Keratinocyte (primary cell): Measurements from ENCODE around the gene LIN7B. TPM values are rescaled to one million over a fixed set of nuclear protein-coding genes. Genes with fewer than 3 reads are reported as not detected.
"Not testable (repeated sequence)": the region's sequence is repeated elsewhere in the genome, so short reads cannot be mapped to it uniquely, and the experiment has no call there.

Source experiments
- DNase-seq: peaks from one replicate; pipeline ENCODE4 v3.0.0-alpha.2; 2011; ENCODE audit warnings: low read depth, missing footprints, low spot score
- FAIRE-seq: peaks from 2 replicates; lab custom pipeline; 2011; peaks lifted over from hg19 to GRCh38; lab: Jason Lieb, UNC
- H2AFZ ChIP-seq: 2 replicates; pipeline ENCODE4 v1.6.0; 2012; ENCODE audit warnings: low read length, control low read depth, inconsistent platforms; ENCODE audit not compliant: control insufficient read depth
- H3K27ac ChIP-seq: 2 replicates; pipeline ENCODE4 v1.5.1; 2011; ENCODE audit warnings: low read length; ENCODE audit not compliant: control insufficient read depth, insufficient read depth
- H3K27me3 ChIP-seq: 3 replicates; pipeline ENCODE4 v1.6.0; 2011; ENCODE audit warnings: low read length; ENCODE audit not compliant: control insufficient read depth, insufficient read depth; ENCODE audit errors: extremely low read depth
- H3K36me3 ChIP-seq, 2 experiments: 2 replicates in 1 of 2; 3 replicates in 1 of 2; pipeline ENCODE4 v1.5.1; 2011; ENCODE audit warnings: low read length in 2 of 2, mild to moderate bottlenecking in 1 of 2; ENCODE audit not compliant: control insufficient read depth in 2 of 2, insufficient read depth in 2 of 2; ENCODE audit errors: extremely low read depth in 1 of 2
- H3K4me1 ChIP-seq: 3 replicates; pipeline ENCODE4 v1.5.1; 2011; ENCODE audit warnings: low read length; ENCODE audit not compliant: control insufficient read depth, insufficient read depth; ENCODE audit errors: extremely low read depth
- H3K4me2 ChIP-seq: 3 replicates; pipeline ENCODE4 v1.6.0; 2011; ENCODE audit warnings: low read depth, low read length; ENCODE audit not compliant: control insufficient read depth, insufficient read depth; ENCODE audit errors: extremely low read depth
- H3K4me3 ChIP-seq, 3 experiments: fragments of 200-600 bp in 1 of 3; sonication (generic) in 1 of 3; 2 replicates in 2 of 3; 3 replicates in 1 of 3; pipeline ENCODE4 v1.5.1; 2011 to 2016; ENCODE audit warnings: low read length in 3 of 3, mild to moderate bottlenecking in 3 of 3, control low read depth in 2 of 3, inconsistent platforms in 1 of 3, low read depth in 1 of 3, mixed read lengths in 1 of 3, mixed run types in 1 of 3, moderate library complexity in 1 of 3; ENCODE audit not compliant: control insufficient read depth in 2 of 3, insufficient read depth in 2 of 3; ENCODE audit errors: extremely low read depth in 1 of 3
- H3K79me2 ChIP-seq: 2 replicates; pipeline ENCODE4 v1.6.0; 2012; ENCODE audit warnings: low read length; ENCODE audit not compliant: control insufficient read depth, insufficient read depth
- H3K9ac ChIP-seq: 3 replicates; pipeline ENCODE4 v1.6.0; 2011; ENCODE audit warnings: low read length; ENCODE audit not compliant: control insufficient read depth, insufficient read depth; ENCODE audit errors: extremely low read depth
- H3K9me1 ChIP-seq: 3 replicates; pipeline ENCODE4 v1.6.0; 2011; ENCODE audit warnings: low read length; ENCODE audit not compliant: control insufficient read depth, insufficient read depth; ENCODE audit errors: extremely low read depth
- H3K9me3 ChIP-seq: 2 replicates; pipeline ENCODE4 v1.5.1; 2012; ENCODE audit warnings: low read depth, low read length; ENCODE audit not compliant: control insufficient read depth
- H4K20me1 ChIP-seq: 3 replicates; pipeline ENCODE4 v1.6.0; 2011; ENCODE audit warnings: low read length; ENCODE audit not compliant: control insufficient read depth, insufficient read depth; ENCODE audit errors: extremely low read depth
- CTCF ChIP-seq, 3 experiments: IDR thresholded peaks in 1 of 3; conservative IDR thresholded peaks in 1 of 3; optimal IDR thresholded peaks in 1 of 3; 2 replicates in 2 of 3; 3 replicates in 1 of 3; pipeline versions ENCODE3 to v1.5.1; 2011; ENCODE audit warnings: low read length in 3 of 3, mild to moderate bottlenecking in 3 of 3, moderate library complexity in 2 of 3, control low read depth in 1 of 3, inconsistent platforms in 1 of 3; ENCODE audit not compliant: insufficient read depth in 2 of 3; ENCODE audit errors: extremely low read depth in 1 of 3
- EZH2 ChIP-seq: IDR thresholded peaks from one replicate; pipeline ENCODE4 v1.6.1; 2012; ENCODE audit warnings: inconsistent platforms, mild to moderate bottlenecking, low read length, moderate library complexity
- dilution Hi-C: fragments of 300-500 bp; cut with MboI; formaldehyde crosslinking; loops from one replicate; pipeline ENCODE4 v1.7.0; 2020; ENCODE audit warnings: low sequenced_read_pairs; ENCODE audit not compliant: extremely low pct_ligation_motif_present
- polyA plus RNA-seq, 5 experiments: library from polyadenylated mRNA; depleted of rRNA in 3 of 5; stranded (reverse) in 3 of 5; stranded (forward) in 1 of 5; unstranded in 1 of 5; fragments of >200 nt; gene quantifications; 1 replicate in 1 of 5; 2 replicates in 3 of 5; 3 replicates in 1 of 5; pipeline versions ENCODE4 v1.2.1 to v1.2.3, GENCODE V29; 2011 to 2012; ENCODE audit warnings: missing spikeins in 2 of 5, low read depth in 1 of 5, low replicate concordance in 1 of 5

The LIN7B gene
- polyA plus RNA-seq, 1 donor (not counting 4 experiments of a cell fraction or from before 2014, with no cell fraction given): 1.6 TPM

- peak overlapping the region in 2 of 3 experiments; percentile 33 to 61 for H3K4me3 ChIP-seq
- peak overlapping the region; percentile 56 for H3K4me2 ChIP-seq
- DNase-seq: no peak
- no peaks in the 10 kb centered on the region for H3K36me3 ChIP-seq
- peak; percentile 51 for FAIRE-seq
- H3K9me1 ChIP-seq: no peaks in the 10 kb centered on the region
- H3K9me3 ChIP-seq: no peaks in the 10 kb centered on the region
- TF ChIP-seq EZH2 (no peak), CTCF (optimal IDR thresholded peaks at IDR 0.05 in 1 of 3, IDR thresholded peaks at IDR 0.05 in 1 of 3, conservative IDR thresholded peaks at IDR 0.05 in 1 of 3; ENCODE audit: extremely low read depth in 1 of 3, insufficient read depth in 2 of 3, low read length in 3 of 3) (no peak)
- peak overlapping the region; percentile 76 for H2AFZ ChIP-seq
- H3K79me2 ChIP-seq: no peaks in the 10 kb centered on the region
- H3K4me1 ChIP-seq: no peaks in the 10 kb centered on the region
- H3K9ac ChIP-seq: no peak overlapping the region
- H3K27me3 ChIP-seq: no peaks in the 10 kb centered on the region
- no peaks in the 10 kb centered on the region for H4K20me1 ChIP-seq
- H3K27ac ChIP-seq: no peak overlapping the region
- dilution Hi-C loops: no loop called here
Measured at GRCh38 chr19:49142866-49143335, 28.7 kb downstream of the LIN7B start.

GRCh38 chr19:49145573-49146407 lies 31.6 kb downstream of the LIN7B start:
- H4K20me1 ChIP-seq: no peaks in the 10 kb centered on the region
- H3K36me3 ChIP-seq: no peaks in the 10 kb centered on the region
- no peak overlapping the region for H3K4me3 ChIP-seq
- FAIRE-seq (no peak), DNase-seq (no peak)
- no peaks in the 10 kb centered on the region for H3K9me3 ChIP-seq
- H3K79me2 ChIP-seq: no peaks in the 10 kb centered on the region
- H3K4me2 ChIP-seq: peak overlapping the region; percentile 6
- TF ChIP-seq EZH2 (no peak), CTCF (optimal IDR thresholded peaks at IDR 0.05 in 1 of 3, IDR thresholded peaks at IDR 0.05 in 1 of 3, conservative IDR thresholded peaks at IDR 0.05 in 1 of 3; ENCODE audit: extremely low read depth in 1 of 3, insufficient read depth in 2 of 3, low read length in 3 of 3) (peak; percentile 67 to 96 (median 93))
- dilution Hi-C loops: no loop called here
- H3K27me3 ChIP-seq: no peaks in the 10 kb centered on the region
- no peaks in the 10 kb centered on the region for H3K9me1 ChIP-seq
- H2AFZ ChIP-seq: no peak overlapping the region
- H3K9ac ChIP-seq: no peak overlapping the region
- H3K27ac ChIP-seq: no peak overlapping the region
- H3K4me1 ChIP-seq: peaks cover 16% of the 10 kb centered on the region

GRCh38 chr19:49146408-49146770 lies 32.2 kb downstream of the LIN7B start:
- H3K4me3 ChIP-seq, DNase-seq, H3K9me3 ChIP-seq, H3K79me2 ChIP-seq, H3K36me3 ChIP-seq, FAIRE-seq, H3K27ac ChIP-seq, H3K9ac ChIP-seq, dilution Hi-C loops, H4K20me1 ChIP-seq, H3K9me1 ChIP-seq, H3K27me3 ChIP-seq, H2AFZ ChIP-seq: not testable (repeated sequence)
- H3K4me2 ChIP-seq: peak overlapping the region; percentile 6
- peaks cover 20% of the 10 kb centered on the region for H3K4me1 ChIP-seq
